Endothelial cell of umbilical vein (primary cell): ENCODE data around the gene SMYD4. TPM values are rescaled to one million over a fixed set of nuclear protein-coding genes. Genes with fewer than 3 reads are reported as not detected.
A peak's percentile ranks its signal among the peaks of the same experiment; 100 is the strongest.

Source experiments
- BruUV-seq: library from RNA; stranded (reverse); fragments of 400-500 nt; replicated peaks from 2 replicates; lab custom pipeline; 2021; lab: Mats Ljungman, UMichigan
- CTCF ChIA-PET: fragments of 300-600, 350-600 bp; sonication (Branson Sonifier 250); formaldehyde crosslinking; loops from one replicate; lab custom pipeline; 2021; ENCODE audit warnings: antibody characterized with exemption, inconsistent platforms; lab: Charles Lee
- POLR2A ChIA-PET: fragments of 300-600, 350-600 bp; sonication (Branson Sonifier 250); formaldehyde crosslinking; loops from one replicate; lab custom pipeline; 2021; ENCODE audit warnings: antibody characterized with exemption, inconsistent platforms; lab: Charles Lee
- DNase-seq: peaks from one replicate; pipeline ENCODE4 v3.0.0-alpha.2; 2011; ENCODE audit warnings: low read depth, low spot score
- FAIRE-seq: peaks from 2 replicates; lab custom pipeline; 2011; peaks lifted over from hg19 to GRCh38; lab: Jason Lieb, UNC
- H2AFZ ChIP-seq: 2 replicates; pipeline ENCODE4 v1.6.0; 2012; ENCODE audit warnings: low read depth, low read length, control low read depth, inconsistent platforms
- H3K27ac ChIP-seq: 2 replicates; pipeline ENCODE4 v1.5.1; 2011; ENCODE audit warnings: low read depth, mild to moderate bottlenecking, control low read depth, low read length, moderate library complexity; ENCODE audit not compliant: insufficient read depth
- H3K27me3 ChIP-seq, 2 experiments: 2 replicates each; pipeline versions ENCODE4 v1.6.0 to v1.6.1; 2011; ENCODE audit warnings: low read length in 2 of 2, mixed read lengths in 1 of 2; ENCODE audit not compliant: control insufficient read depth in 2 of 2, insufficient read depth in 2 of 2
- H3K36me3 ChIP-seq, 2 experiments: 2 replicates in 1 of 2; 3 replicates in 1 of 2; pipeline ENCODE4 v1.5.1; 2011; ENCODE audit warnings: low read length in 2 of 2, mild to moderate bottlenecking in 1 of 2, moderate library complexity in 1 of 2; ENCODE audit not compliant: control insufficient read depth in 2 of 2, insufficient read depth in 2 of 2; ENCODE audit errors: extremely low read depth in 1 of 2
- H3K4me1 ChIP-seq: 3 replicates; pipeline ENCODE4 v1.5.1; 2011; ENCODE audit warnings: mild to moderate bottlenecking, low read length; ENCODE audit not compliant: control insufficient read depth, insufficient read depth; ENCODE audit errors: extremely low read depth
- H3K4me2 ChIP-seq: 2 replicates; pipeline ENCODE4 v1.6.1; 2011; ENCODE audit warnings: low read length, control low read depth, mixed read lengths; ENCODE audit not compliant: insufficient read depth
- H3K4me3 ChIP-seq, 3 experiments: fragments of 200-600 bp in 1 of 3; sonication (generic), shearing (Covaris generic) in 1 of 3; replicated peaks in 1 of 3; 2 replicates each; pipeline ENCODE4 v1.5.1; 2011 to 2016; ENCODE audit warnings: control low read depth in 3 of 3, low read length in 3 of 3, mild to moderate bottlenecking in 2 of 3, inconsistent platforms in 1 of 3, low read depth in 1 of 3, moderate library complexity in 1 of 3; ENCODE audit not compliant: insufficient read depth in 1 of 3
- H3K79me2 ChIP-seq: 2 replicates; pipeline ENCODE4 v1.6.0; 2012; ENCODE audit warnings: low read length, inconsistent platforms; ENCODE audit not compliant: control insufficient read depth, insufficient read depth
- H3K9ac ChIP-seq: replicated peaks from 2 replicates; pipeline ENCODE3; 2011; ENCODE audit warnings: low read length, control low read depth; ENCODE audit not compliant: insufficient read depth; ENCODE audit errors: extremely low read depth
- H3K9me1 ChIP-seq: replicated peaks from 3 replicates; pipeline ENCODE4 v1.6.0; 2011; ENCODE audit warnings: mild to moderate bottlenecking, low read length; ENCODE audit not compliant: control insufficient read depth, insufficient read depth; ENCODE audit errors: extremely low read depth
- H3K9me3 ChIP-seq: replicated peaks from 2 replicates; pipeline ENCODE4 v1.5.1; 2012; ENCODE audit warnings: low read length, inconsistent platforms; ENCODE audit not compliant: control insufficient read depth, insufficient read depth
- H4K20me1 ChIP-seq: replicated peaks from 2 replicates; pipeline ENCODE3; 2011; ENCODE audit warnings: mild to moderate bottlenecking, low read length; ENCODE audit not compliant: control insufficient read depth, insufficient read depth; ENCODE audit errors: extremely low read depth
- CTCF ChIP-seq, 2 donors: IDR thresholded peaks; 1 replicate in 1 of 2; 2 replicates in 1 of 2; pipeline ENCODE4 v1.5.1; 2011; ENCODE audit warnings: low read length in 2 of 2, mild to moderate bottlenecking in 2 of 2, moderate library complexity in 2 of 2, control low read depth in 1 of 2, inconsistent platforms in 1 of 2, low read depth in 1 of 2; ENCODE audit not compliant: insufficient read depth in 1 of 2; ENCODE audit errors: extremely low read depth in 1 of 2
- EZH2 ChIP-seq: IDR thresholded peaks from 2 replicates; pipeline ENCODE4 v1.6.1; 2012; ENCODE audit warnings: borderline replicate concordance, low read depth, mild to moderate bottlenecking, moderate library complexity, low read length, inconsistent platforms; ENCODE audit not compliant: severe bottlenecking
- MAX ChIP-seq: IDR thresholded peaks from 2 replicates; pipeline ENCODE4 v1.6.1; 2011; ENCODE audit not compliant: insufficient read depth, insufficient read length
- MYC ChIP-seq: IDR thresholded peaks from one replicate; pipeline ENCODE4 v1.6.1; 2011; ENCODE audit warnings: mild to moderate bottlenecking, low read depth, low read length
- POLR2AphosphoS5 ChIP-seq: IDR thresholded peaks from 2 replicates; pipeline ENCODE4 v1.6.1; 2012; ENCODE audit warnings: low read depth, mild to moderate bottlenecking, control low read depth, low read length, moderate library complexity; ENCODE audit not compliant: insufficient read depth
- dilution Hi-C: fragments of 300-500 bp; cut with MboI; formaldehyde crosslinking; loops from one replicate; pipeline ENCODE4 v1.15.0; 2019; ENCODE audit warnings: low sequenced_read_pairs; ENCODE audit not compliant: extremely low pct_ligation_motif_present
- intact Hi-C: fragments of 100-400 bp; cut with micrococcal nuclease; formaldehyde crosslinking; loops from one replicate; pipeline ENCODE4 v1.10.0; 2022
- polyA plus RNA-seq, 4 experiments: library from polyadenylated mRNA; depleted of rRNA in 3 of 4; stranded (reverse) in 3 of 4; unstranded in 1 of 4; fragments of >200 nt; gene quantifications; 2 replicates each; pipeline versions ENCODE4 v1.2.1 to v1.2.3, GENCODE V29; 2011 to 2012; ENCODE audit warnings: missing spikeins in 1 of 4
- total RNA-seq: library from RNA; stranded (reverse); gene quantifications from 2 replicates; pipeline ENCODE4 v1.2.3, GENCODE V29; 2021

Gene SMYD4
- total and polyA plus RNA-seq, 2 donors (not counting 3 experiments of a cell fraction or from before 2014, with no cell fraction given) = 6.0 to 14.6 TPM

- DNase-seq = no peak
- no peaks in the 10 kb centered on the region for H3K27me3 ChIP-seq
- no peak overlapping the region for H3K4me3 ChIP-seq
- TF ChIP-seq MYC (no peak), POLR2AphosphoS5 (no peak)
- no peaks in the 10 kb centered on the region for H3K36me3 ChIP-seq
- dilution Hi-C loops = no loop called here
- CTCF ChIA-PET = interaction anchor here (1.3 to 1.5 kb wide), 2 partner anchors 10 to 146 kb away, joined by 3 read pairs; no protein-coding TSS in a partner anchor
- POLR2A ChIA-PET = interaction anchor here (0.6 kb wide), 1 partner anchor 9 kb away, joined by 3 read pairs; no protein-coding TSS in a partner anchor
- no peaks in the 10 kb centered on the region for H3K79me2 ChIP-seq
- peaks cover 5% of the 10 kb centered on the region for H3K4me1 ChIP-seq
- no peak overlapping the region for H3K27ac ChIP-seq
- intact Hi-C loops = loop anchor here (5.0 kb wide), 1 partner anchor 150 kb away; no protein-coding TSS in a partner anchor
- H3K9ac ChIP-seq = no peak overlapping the region
- H3K9me1 ChIP-seq = no peaks in the 10 kb centered on the region
- H3K4me2 ChIP-seq = no peak overlapping the region
- FAIRE-seq = no peak
- no peak overlapping the region for H2AFZ ChIP-seq
- no peaks in the 10 kb centered on the region for H4K20me1 ChIP-seq
- no peaks in the 10 kb centered on the region for H3K9me3 ChIP-seq
- BruUV-seq = no TSS peak
Measured at GRCh38 chr17:1867307-1867706, 37.6 kb upstream of the SMYD4 start.

GRCh38 chr17:1865252-1866037 lies 35.7 kb upstream of the SMYD4 start:
- intact Hi-C loops = loop anchor here (1.0 to 5.0 kb wide), 2 partner anchors 148 to 196 kb away; no protein-coding TSS in a partner anchor

More at GRCh38 chr17:1865252-1866037, 35.7 kb upstream of the SMYD4 start:
- ChIA-PET POLR2A (interaction anchor here (1.0 kb wide), 1 partner anchor 149 kb away, joined by 3 read pairs; no protein-coding TSS in a partner anchor), CTCF (interaction anchor here (0.6 to 4.6 kb wide), 22 partner anchors 11 to 291 kb away, joined by 3 to 53 read pairs (median 4); partner anchors contain the start of genes RPA1, SMYD4 and WDR81)
- H3K27ac ChIP-seq = no peak overlapping the region
- DNase-seq = peak; percentile 37
- TF ChIP-seq MAX = no peak
- TF ChIP-seq CTCF (IDR thresholded peaks at IDR 0.05; ENCODE audit: extremely low read depth in 1 of 2, insufficient read depth in 1 of 2, low read depth in 1 of 2, low read length in 2 of 2) = peak; percentile 33 to 46
- no peak for TF ChIP-seq EZH2
- peak; percentile 84 for FAIRE-seq
- H3K4me3 ChIP-seq = no peak overlapping the region
- no peaks in the 10 kb centered on the region for H3K79me2 ChIP-seq
- H3K27me3 ChIP-seq = no peaks in the 10 kb centered on the region
- BruUV-seq = no TSS peak
- no peak overlapping the region for H3K4me2 ChIP-seq
- no peaks in the 10 kb centered on the region for H3K9me3 ChIP-seq
- H3K9ac ChIP-seq = no peak overlapping the region
- H3K4me1 ChIP-seq = peaks cover 5% of the 10 kb centered on the region
- dilution Hi-C loops = no loop called here
- no peaks in the 10 kb centered on the region for H4K20me1 ChIP-seq
- H3K9me1 ChIP-seq = no peaks in the 10 kb centered on the region
- no peak overlapping the region for H2AFZ ChIP-seq
- no peaks in the 10 kb centered on the region for H3K36me3 ChIP-seq
